Measurements from ENCODE around the gene LCN2.

The LCN2 gene

DNA sequence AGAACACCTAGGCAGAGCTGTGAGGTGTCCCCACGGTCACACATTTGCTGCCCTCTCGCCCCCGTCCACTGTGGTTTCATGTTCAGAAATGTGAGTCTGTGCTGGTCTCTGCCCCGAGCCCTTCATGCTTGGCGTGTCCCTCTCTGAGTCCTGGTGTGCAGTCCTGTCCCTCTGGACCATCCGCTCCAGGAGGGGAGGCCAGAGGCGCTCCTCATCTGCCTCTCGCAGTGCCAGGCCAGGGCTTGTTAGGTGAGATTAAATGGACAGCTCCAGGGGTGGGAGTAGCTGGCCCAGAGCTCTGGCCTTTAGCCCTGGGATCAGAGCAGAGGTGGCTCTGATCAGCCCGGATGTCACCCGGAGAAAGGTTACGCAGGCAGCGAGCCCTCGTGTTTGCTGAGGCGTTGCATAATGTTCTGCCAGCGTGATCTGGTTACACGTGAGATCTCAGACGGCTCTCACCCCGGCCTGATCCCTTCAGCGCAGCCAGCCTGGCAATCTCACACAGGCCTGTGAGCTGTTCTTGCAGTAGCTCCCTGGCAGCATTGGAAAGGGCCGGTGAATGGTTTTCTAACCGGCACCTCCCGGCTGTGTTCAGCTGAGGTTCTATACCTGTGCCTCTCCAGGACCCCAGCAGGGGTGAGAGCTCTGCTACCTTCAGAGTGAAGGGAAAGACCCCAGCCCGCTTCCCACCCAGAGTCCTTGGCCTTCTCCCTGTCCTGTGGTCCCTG is 46.2 kb upstream of the LCN2 start:
- TF ChIP-seq CTCF (IDR thresholded peaks at IDR 0.05; ENCODE audit: borderline replicate concordance, insufficient read depth, low read depth, low read length): no peak

DNA sequence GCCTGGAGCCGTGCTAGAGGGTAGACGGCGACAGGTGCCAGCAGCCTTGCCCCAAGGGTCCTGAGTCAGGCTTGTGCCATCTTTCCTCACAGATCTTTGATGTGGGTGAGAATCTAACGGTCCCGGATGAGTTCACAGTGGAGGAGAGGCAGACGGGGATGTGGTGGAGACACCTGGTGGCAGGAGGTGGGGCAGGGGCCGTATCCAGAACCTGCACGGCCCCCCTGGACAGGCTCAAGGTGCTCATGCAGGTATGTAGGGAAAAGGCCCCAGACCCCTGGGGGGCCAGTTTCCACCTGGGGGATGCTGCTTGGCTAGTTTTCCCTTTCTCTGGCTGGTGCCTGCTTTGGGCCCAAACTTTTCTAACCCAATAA is 45.7 kb upstream of the LCN2 start:
- 0 out of 2 replicates have a peak, but pooled peaks have one; percentile 21 for TF ChIP-seq CTCF (IDR thresholded peaks at IDR 0.05; ENCODE audit: borderline replicate concordance, insufficient read depth, low read depth, low read length)
- no peak overlapping the region for H3K4me3 ChIP-seq (ENCODE audit: low read depth, low read length)

More for the DNA sequence above, 46.2 kb upstream of the LCN2 start:
- H3K4me3 ChIP-seq (ENCODE audit: low read depth, low read length): no peak overlapping the region

GRCh38 chr9:128104171-128104618 is 45.1 kb upstream of the LCN2 start:
- no peak for TF ChIP-seq CTCF (IDR thresholded peaks at IDR 0.05; ENCODE audit: borderline replicate concordance, insufficient read depth, low read depth, low read length)
- no peak overlapping the region for H3K4me3 ChIP-seq (ENCODE audit: low read depth, low read length)

DNA sequence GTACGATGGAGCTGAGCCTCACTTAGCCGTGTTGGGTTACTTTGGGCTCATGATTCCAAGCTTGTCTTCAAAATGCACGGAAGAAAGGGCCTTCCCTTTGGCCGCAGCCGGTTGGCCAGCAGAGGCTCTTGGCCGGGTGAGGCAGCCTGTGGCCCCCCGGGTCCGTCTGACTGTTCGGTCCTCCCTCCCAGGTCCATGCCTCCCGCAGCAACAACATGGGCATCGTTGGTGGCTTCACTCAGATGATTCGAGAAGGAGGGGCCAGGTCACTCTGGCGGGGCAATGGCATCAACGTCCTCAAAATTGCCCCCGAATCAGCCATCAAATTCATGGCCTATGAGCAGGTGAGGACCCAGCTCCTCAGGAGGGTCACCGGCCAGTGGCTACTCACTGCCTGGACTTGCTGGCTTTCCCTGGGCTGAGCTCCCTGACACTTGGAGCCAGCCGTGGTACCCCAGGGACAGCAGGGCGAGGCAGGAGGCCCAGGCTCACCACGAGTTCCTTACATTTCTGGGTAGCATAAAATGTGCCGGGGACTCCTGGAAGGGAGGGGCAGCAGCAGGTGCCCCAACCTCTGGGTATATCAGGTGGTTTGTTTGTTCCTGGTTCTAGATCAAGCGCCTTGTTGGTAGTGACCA is 43.6 kb upstream of the LCN2 start:
- H3K4me3 ChIP-seq (ENCODE audit: low read depth, low read length): no peak overlapping the region
- TF ChIP-seq CTCF (IDR thresholded peaks at IDR 0.05; ENCODE audit: borderline replicate concordance, insufficient read depth, low read depth, low read length): no peak

GRCh38 chr9:128106181-128106939 is 42.9 kb upstream of the LCN2 start:
- no peak overlapping the region for H3K4me3 ChIP-seq (ENCODE audit: low read depth, low read length)
- no peak for TF ChIP-seq CTCF (IDR thresholded peaks at IDR 0.05; ENCODE audit: borderline replicate concordance, insufficient read depth, low read depth, low read length)

- H3K4me3 ChIP-seq (ENCODE audit: low read depth, low read length): no peak overlapping the region
- TF ChIP-seq CTCF (IDR thresholded peaks at IDR 0.05; ENCODE audit: borderline replicate concordance, insufficient read depth, low read depth, low read length): no peak
These were observed 42.2 kb upstream of the LCN2 start for GRCh38 chr9:128106940-128107467.
